ENCODE results near the gene GSTO2.

The GSTO2 gene

GRCh38 chr10:104254493-104255310 lies 14.3 kb upstream of the GSTO2 start, which contains the start of gene GSTO1:
Gene GSTO1 (plus strand): TSS chr10:104254892. CDS start chr10:104254929, 37 bp downstream.
- peak in 2 of 4 experiments; percentile 20 to 32 for DNase-seq

- no peak for DNase-seq
These were observed 13.5 kb upstream of the GSTO2 start for GRCh38 chr10:104255311-104255981.

GRCh38 chr10:104256335-104256961 lies 12.5 kb upstream of the GSTO2 start:
- DNase-seq: no peak

- no peak for DNase-seq
These were observed 11.7 kb upstream of the GSTO2 start for GRCh38 chr10:104257235-104257634.

- no peak for DNase-seq
These were observed 10.8 kb upstream of the GSTO2 start for GRCh38 chr10:104258209-104258608.

- DNase-seq: no peak
These were observed 9.5 kb upstream of the GSTO2 start for GRCh38 chr10:104259456-104259855.

GRCh38 chr10:104259999-104260774 lies 8.8 kb upstream of the GSTO2 start:
- no peak for DNase-seq

- no peak for DNase-seq
These were observed 8.2 kb upstream of the GSTO2 start for GRCh38 chr10:104260775-104261115.

- DNase-seq: no peak
These were observed 6.9 kb upstream of the GSTO2 start for GRCh38 chr10:104262055-104262454.

GRCh38 chr10:104264783-104265182 lies 4.2 kb upstream of the GSTO2 start:
- DNase-seq: no peak

GRCh38 chr10:104267721-104268404 lies 1.1 kb upstream of the GSTO2 start:
- DNase-seq: peak in 1 of 4 experiments; percentile 16

- no peak for DNase-seq
These were observed 625 bp upstream of the GSTO2 start for GRCh38 chr10:104268405-104268712.

GRCh38 chr10:104273286-104273685 lies 4.3 kb downstream of the GSTO2 start:
- no peak for DNase-seq

- DNase-seq: no peak
These were observed 5.1 kb downstream of the GSTO2 start for GRCh38 chr10:104273899-104274575.

- peak in 3 of 4 experiments; percentile 2 to 37 (median 15) for DNase-seq
These were observed 6.1 kb downstream of the GSTO2 start for GRCh38 chr10:104274762-104275721.

- DNase-seq: no peak
These were observed 7.2 kb downstream of the GSTO2 start for GRCh38 chr10:104276192-104276591.

- DNase-seq: no peak
These were observed 8.8 kb downstream of the GSTO2 start for GRCh38 chr10:104277785-104278184.

GRCh38 chr10:104279550-104280259 lies 10.7 kb downstream of the GSTO2 start:
- no peak for DNase-seq

GRCh38 chr10:104281694-104282093 lies 12.7 kb downstream of the GSTO2 start:
- no peak for DNase-seq

- DNase-seq: no peak
These were observed 15.9 kb downstream of the GSTO2 start for GRCh38 chr10:104284846-104285245.

All from activated naive CD4-positive, alpha-beta T cell (primary cell).